HG03196 (cell line): ENCODE results near the gene ZFX.

Experiments used
- ATAC-seq: cut with Tn5 transposase; IDR thresholded peaks from one replicate; pipeline ENCODE4 v1.9.1; 2021; ENCODE audit not compliant: unreplicated experiment

Gene ZFX

GRCh38 chrX:24200133-24200532 lies 50.6 kb downstream of the ZFX start:
- ATAC-seq = no peak

- no peak for ATAC-seq
Measured at GRCh38 chrX:24201216-24201615, 51.7 kb downstream of the ZFX start.

GRCh38 chrX:24202465-24203031 lies 53.0 kb downstream of the ZFX start:
- ATAC-seq = no peak

DNA sequence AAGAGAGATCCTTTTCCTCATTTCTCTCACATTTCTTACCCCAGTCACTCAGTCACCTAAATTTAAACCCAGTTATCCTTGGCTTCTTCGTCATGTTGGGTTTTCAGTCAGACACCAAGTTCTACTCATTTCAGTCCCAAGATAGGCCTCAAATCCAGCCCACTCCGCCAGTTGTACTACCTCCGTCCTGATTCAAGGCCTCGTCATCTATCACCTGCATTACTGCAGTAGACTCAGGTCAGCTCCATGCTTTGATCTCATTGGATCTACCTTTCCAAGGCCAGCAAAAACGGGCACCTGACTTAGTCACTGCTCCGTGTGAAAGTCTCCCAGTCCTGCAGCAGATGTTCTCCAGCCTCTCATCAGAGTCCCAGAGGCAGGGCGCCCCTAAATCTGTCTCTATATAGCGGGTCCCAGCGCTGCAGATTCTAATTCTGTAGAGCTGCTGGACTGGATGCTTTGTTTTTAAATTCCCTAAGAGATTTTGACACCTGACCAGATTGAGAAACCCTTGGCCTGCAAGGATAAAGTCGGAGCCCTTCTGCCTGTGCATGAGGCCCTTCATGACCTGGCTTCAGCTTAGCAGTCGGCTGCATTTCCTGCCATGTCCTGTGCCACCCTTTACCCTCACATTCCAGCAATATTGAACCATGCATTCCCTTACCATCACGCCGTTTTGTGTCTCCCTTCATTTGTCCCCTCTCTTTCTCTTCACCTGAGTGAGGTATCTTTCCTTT lies 53.7 kb downstream of the ZFX start:
- no peak for ATAC-seq

DNA sequence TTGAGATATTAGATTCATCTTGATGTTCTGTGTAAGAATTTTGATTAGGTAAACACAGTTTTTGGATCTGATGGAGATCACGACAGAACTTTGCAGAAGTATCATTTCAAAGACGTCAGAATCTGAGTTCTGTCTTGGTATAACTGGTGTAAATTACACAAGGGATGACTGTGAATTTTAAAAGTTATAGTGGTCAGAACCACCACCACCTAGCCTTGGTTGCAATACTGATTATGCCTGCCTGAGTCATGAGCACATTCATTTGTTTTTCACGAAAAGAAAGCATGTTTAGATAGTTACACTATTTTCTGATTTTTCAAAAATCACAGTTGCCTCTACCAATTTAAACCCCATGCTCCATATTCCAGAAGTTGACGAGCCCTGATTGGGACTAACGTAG lies 54.8 kb downstream of the ZFX start:
- ATAC-seq = no peak

GRCh38 chrX:24204958-24205357 lies 55.4 kb downstream of the ZFX start:
- no peak for ATAC-seq

- no peak for ATAC-seq
Measured at GRCh38 chrX:24207826-24208225, 58.3 kb downstream of the ZFX start.

DNA sequence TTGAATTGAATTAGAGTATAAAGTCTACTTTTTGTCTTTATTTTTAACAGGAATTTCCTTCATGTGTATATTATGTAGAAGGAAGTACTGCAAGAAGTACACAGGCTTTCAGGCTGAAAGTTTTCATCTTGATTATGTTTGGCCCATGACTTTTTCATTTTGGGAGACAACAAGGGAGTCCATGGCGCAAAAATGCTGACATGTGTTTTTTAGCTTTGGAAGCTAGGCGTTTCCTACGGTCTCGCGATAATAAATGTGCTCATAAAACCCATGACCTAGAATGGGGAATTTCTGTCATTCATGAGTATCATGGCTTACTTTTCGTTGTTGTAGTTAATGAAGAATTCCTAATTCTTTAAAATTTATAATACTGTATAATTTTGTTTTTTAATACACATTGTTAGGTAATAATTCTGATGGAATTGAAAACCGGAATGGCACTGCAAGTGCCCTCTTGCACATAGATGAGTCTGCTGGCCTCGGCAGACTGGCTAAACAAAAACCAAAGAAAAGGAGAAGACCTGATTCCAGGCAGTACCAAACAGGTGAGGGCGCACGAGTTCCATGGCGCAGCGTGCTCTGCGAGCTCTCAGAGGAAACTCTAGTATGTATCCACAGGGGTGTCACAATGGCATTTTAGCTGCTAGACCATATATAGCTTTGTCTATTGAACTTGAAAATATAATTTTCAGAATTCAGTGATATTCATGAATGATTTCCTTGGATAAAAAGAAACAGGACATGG lies 59.1 kb downstream of the ZFX start:
- ATAC-seq = no peak

GRCh38 chrX:24210190-24210589 lies 60.7 kb downstream of the ZFX start:
- ATAC-seq = no peak

- ATAC-seq = no peak
Measured at GRCh38 chrX:24214568-24214967, 65.0 kb downstream of the ZFX start.

DNA sequence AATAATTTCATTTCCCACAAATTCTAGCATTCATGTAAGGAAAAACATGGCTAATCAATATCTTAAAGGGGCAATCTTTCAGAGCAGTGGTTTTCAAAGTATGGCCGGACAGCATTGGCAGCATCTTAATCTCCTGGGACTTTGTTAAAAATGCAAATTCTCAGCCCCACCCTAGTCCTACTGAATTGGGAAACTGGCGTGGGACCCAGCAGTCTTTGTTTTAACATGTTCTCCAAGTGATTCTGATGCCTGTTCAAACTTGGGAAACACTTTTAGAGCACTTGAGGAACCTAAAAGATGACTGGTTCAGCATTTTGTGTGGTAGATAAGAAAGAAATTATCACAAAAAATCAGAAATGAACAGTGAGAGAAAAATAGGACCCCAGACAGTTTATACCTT lies 65.7 kb downstream of the ZFX start:
- ATAC-seq = no peak

- ATAC-seq = no peak
Measured at GRCh38 chrX:24216037-24216436, 66.5 kb downstream of the ZFX start.

GRCh38 chrX:24216827-24217226 lies 67.3 kb downstream of the ZFX start:
- no peak for ATAC-seq

- ATAC-seq = no peak
Measured at GRCh38 chrX:24219320-24219719, 69.8 kb downstream of the ZFX start.

DNA sequence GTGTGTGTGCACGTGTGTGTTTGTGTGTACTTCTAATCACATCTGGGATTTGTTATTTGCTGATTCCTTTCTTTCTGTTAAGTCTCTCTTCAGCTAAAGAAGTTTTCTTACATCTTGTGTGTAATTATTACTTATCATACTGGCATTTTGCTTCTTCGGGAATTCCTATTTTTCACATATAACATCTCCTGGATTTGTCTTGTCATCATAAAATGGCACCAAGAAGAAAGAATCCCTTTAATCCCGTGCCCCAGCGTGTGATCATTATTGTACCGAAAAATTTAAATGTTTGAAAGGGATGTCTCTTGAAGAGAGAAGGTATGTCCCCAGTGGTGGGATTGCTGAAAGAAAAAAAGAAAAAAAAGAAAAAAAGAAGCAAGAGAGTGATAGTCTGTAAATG lies 72.3 kb downstream of the ZFX start:
- no peak for ATAC-seq

GRCh38 chrX:24225265-24225664 lies 75.7 kb downstream of the ZFX start:
- ATAC-seq = no peak

GRCh38 chrX:24226176-24226575 lies 76.6 kb downstream of the ZFX start:
- ATAC-seq = no peak

- no peak for ATAC-seq
Measured at GRCh38 chrX:24228596-24228995, 79.1 kb downstream of the ZFX start.

- ATAC-seq = no peak
Measured at GRCh38 chrX:24229400-24229879, 79.9 kb downstream of the ZFX start.

DNA sequence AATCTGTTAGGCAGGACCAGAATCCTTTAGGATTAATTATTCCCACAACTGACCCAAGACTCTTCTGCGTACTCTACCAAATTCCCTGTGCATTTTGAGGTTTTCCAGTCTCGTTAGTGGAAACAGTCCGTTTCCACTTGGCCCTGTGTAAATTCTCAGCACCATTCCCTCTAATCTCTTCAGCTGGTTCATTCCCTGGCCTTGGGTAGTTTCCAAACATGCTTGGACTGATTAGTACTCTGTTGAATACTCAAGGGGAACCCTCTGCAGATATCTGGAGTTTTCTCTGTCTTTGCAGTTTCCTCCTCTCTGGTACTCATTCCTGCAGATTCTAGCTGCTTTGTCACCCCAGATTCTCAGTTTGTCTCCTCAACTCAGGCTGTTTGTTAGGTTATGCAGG lies 80.4 kb downstream of the ZFX start:
- no peak for ATAC-seq

- no peak for ATAC-seq
Measured at GRCh38 chrX:24231131-24231540, 81.6 kb downstream of the ZFX start.

DNA sequence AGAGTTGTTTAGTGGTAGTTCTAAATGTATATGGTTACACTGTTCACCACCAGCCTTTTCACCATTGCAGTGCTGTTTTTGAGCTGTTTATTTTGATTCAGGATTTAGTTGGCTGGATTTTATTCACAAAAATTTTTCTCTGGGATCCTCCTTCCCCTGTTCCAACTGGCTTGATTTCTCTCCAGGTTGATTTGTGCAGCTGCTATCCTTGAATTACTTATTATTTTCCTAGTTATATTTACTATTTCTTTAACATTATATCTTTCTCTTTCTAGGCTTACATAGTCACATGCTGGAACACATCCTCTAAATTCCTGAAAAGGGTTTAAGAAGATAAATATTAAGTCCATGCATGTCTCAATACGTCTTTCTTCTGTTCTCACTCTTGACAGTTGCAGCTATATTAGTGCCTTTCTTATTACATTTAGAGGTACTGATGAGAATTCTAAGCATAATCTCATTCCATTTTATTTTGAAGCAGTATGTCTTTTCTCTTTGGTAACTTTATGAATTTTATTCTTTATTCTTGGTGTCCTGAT lies 82.2 kb downstream of the ZFX start:
- no peak for ATAC-seq
